ENCODE measurements around the gene APOL6.

DNA sequence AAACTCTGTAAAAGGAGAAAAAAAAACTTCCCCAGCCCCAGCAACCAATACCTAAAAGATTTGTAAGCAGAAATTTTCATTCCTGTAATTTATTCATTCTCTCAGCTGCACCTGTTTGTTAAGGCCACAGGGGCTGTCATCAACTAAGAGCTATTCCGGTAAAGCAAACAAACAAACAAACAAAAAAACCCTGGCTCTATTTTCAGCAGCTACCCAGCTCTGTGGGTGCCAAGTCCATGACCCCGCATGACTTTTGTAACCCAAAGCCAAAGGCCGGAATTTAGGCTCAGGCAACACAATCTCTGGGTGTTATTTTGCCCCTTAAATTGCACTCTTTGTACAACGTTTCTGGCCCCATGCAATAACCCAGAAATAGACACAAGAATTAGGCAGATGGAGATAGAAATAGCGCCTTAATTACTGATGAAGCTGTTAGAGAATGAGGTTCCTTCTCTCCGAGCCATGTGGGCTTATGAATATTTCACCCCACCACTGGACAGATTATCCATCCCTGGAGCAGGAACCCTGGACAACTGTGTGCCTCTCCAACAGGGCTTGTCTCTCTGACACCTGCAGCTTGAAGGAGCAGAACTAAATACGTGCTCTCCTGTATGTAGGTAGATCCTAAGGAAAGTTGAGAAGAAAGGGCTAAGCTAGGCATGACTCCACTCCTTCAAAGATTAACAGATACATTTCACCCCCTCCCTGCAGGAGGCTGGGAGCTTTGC is 29.4 kb downstream of the APOL6 start:
- TF ChIP-seq CTCF (IDR thresholded peaks at IDR 0.05) (no peak), EZH2 (IDR thresholded peaks at IDR 0.05) (no peak), EZH2phosphoT487 (IDR thresholded peaks at IDR 0.05) (no peak)
